Endodermal cell (in vitro differentiated cells): ENCODE results near the gene TP53. TPM values are rescaled to one million over a fixed set of nuclear protein-coding genes. Genes with fewer than 3 reads are reported as not detected.

ENCODE experiments used
- DNase-seq: peaks from one replicate; pipeline ENCODE4 v3.0.0-alpha.2; 2017
- H3K27ac ChIP-seq: 2 replicates; pipeline ENCODE4 v1.5.1; 2013; ENCODE audit warnings: mild to moderate bottlenecking, low read depth, low read length, moderate library complexity
- H3K27me3 ChIP-seq: 2 replicates; pipeline ENCODE4 v1.6.1; 2013; ENCODE audit warnings: mild to moderate bottlenecking, low read length, moderate library complexity; ENCODE audit not compliant: insufficient read depth, control insufficient read depth, poor library complexity, severe bottlenecking
- H3K36me3 ChIP-seq: 2 replicates; pipeline ENCODE4 v1.7.0; 2013; ENCODE audit warnings: mild to moderate bottlenecking, low read length, moderate library complexity; ENCODE audit not compliant: control insufficient read depth, insufficient read depth
- H3K4me1 ChIP-seq: one replicate; pipeline ENCODE4 v1.7.0; 2013; ENCODE audit warnings: low read length; ENCODE audit not compliant: control insufficient read depth, insufficient read depth
- H3K4me3 ChIP-seq: 2 replicates; pipeline ENCODE4 v1.5.1; 2013; ENCODE audit warnings: mild to moderate bottlenecking, low read length, moderate library complexity
- H3K9ac ChIP-seq: 2 replicates; pipeline ENCODE4 v1.6.1; 2013; ENCODE audit warnings: mild to moderate bottlenecking, low read length, moderate library complexity; ENCODE audit not compliant: poor library complexity, severe bottlenecking; ENCODE audit errors: extremely low read depth
- H3K9me3 ChIP-seq: 2 replicates; pipeline ENCODE4 v1.6.1; 2013; ENCODE audit warnings: mild to moderate bottlenecking, low read length, moderate library complexity; ENCODE audit not compliant: control insufficient read depth
- H3K27ac Mint-ChIP-seq: 2 replicates; pipeline ENCODE4 v1.8.0; 2020; ENCODE audit warnings: mixed read lengths
- H3K27me3 Mint-ChIP-seq: 2 replicates; pipeline ENCODE4 v1.8.0; 2021; ENCODE audit warnings: mild to moderate bottlenecking, mixed read lengths; ENCODE audit not compliant: insufficient read depth
- H3K36me3 Mint-ChIP-seq: 2 replicates; pipeline ENCODE4 v1.8.0; 2020; ENCODE audit warnings: low read depth, mixed read lengths
- H3K4me1 Mint-ChIP-seq: 2 replicates; pipeline ENCODE4 v1.8.0; 2020; ENCODE audit warnings: mixed read lengths
- H3K4me3 Mint-ChIP-seq: 2 replicates; pipeline ENCODE4 v1.8.0; 2020; ENCODE audit warnings: mild to moderate bottlenecking, moderate library complexity, mixed read lengths
- H3K9me3 Mint-ChIP-seq: 2 replicates; pipeline ENCODE4 v1.8.0; 2020; ENCODE audit warnings: mild to moderate bottlenecking, mixed read lengths
- CTCF ChIP-seq: fragments of 200-600 bp; sonication (generic); conservative IDR thresholded peaks from 2 replicates; pipeline ENCODE4 v1.5.0; 2021; ENCODE audit warnings: antibody characterized with exemption, mild to moderate bottlenecking
- WGBS, 2 experiments: methylation state at CpG; one replicate each; pipeline versions ENCODE4 v1.1.5 to v1.1.7; 2013; ENCODE audit warnings: missing lambda C conversion rate in 2 of 2, mixed read lengths in 1 of 2; ENCODE audit not compliant: insufficient coverage in 1 of 2, insufficient read length in 1 of 2; 5-methylcytosine and 5-hydroxymethylcytosine counted together
- total RNA-seq, 2 donors: library from RNA; stranded (reverse); fragmentation: NEBNext Ultra II Directional in 1 of 2; extraction: Animal tissue kit (Norgen Biotek cat#: 25700) in 1 of 2; gene quantifications; 2 replicates in 1 of 2; 3 replicates in 1 of 2; pipeline ENCODE4 v1.2.1, GENCODE V29; 2021

Gene TP53
- total RNA-seq, 2 donors from 2014 or later = 113 to 130 TPM

- H3K36me3 Mint-ChIP-seq = no peaks in the 10 kb centered on the region
- DNase-seq = peak; percentile 5
- Histone ChIP-seq H3K36me3 (no peaks in the 10 kb centered on the region), H3K9me3 (no peaks in the 10 kb centered on the region), H3K9ac (no peak overlapping the region), H3K4me3 (no peak overlapping the region), H3K4me1 (no peaks in the 10 kb centered on the region), H3K27ac (no peak overlapping the region), H3K27me3 (no peaks in the 10 kb centered on the region)
- no peaks in the 10 kb centered on the region for H3K9me3 Mint-ChIP-seq
- H3K27ac Mint-ChIP-seq = no peak overlapping the region
- peaks cover 9% of the 10 kb centered on the region for H3K27me3 Mint-ChIP-seq
- H3K4me3 Mint-ChIP-seq = no peak overlapping the region
- TF ChIP-seq CTCF = no peak
- no peaks in the 10 kb centered on the region for H3K4me1 Mint-ChIP-seq
- 94 to 100% methylated on average over 3 of the region's 3 CpGs for WGBS, 2 experiments
These were observed 40.6 kb upstream of the TP53 start for GRCh38 chr17:7727886-7728285.

DNA sequence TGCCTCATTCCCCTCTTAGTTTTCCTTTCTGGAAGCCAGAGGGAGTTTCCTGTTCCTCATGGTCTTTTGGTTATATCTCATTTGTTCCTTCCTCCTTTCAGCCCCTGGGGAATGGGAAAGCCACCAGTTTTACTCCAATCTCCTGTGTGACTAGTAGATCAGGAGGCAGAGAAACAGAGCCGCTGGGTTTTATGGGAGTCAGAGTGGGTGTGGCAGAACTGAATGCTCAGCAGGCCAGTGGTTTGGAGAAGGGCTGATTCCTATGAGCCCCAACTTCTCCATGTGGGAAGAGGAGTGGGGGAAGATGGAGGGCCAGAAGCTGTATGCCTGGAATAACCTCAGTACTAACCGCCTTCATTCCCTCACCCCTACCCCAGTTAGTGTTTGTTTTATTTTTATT is 34.3 kb upstream of the TP53 start:
- Mint-ChIP-seq H3K27ac (no peak overlapping the region), H3K4me1 (peaks cover 11% of the 10 kb centered on the region), H3K36me3 (no peaks in the 10 kb centered on the region), H3K4me3 (no peak overlapping the region), H3K27me3 (peaks cover 35% of the 10 kb centered on the region), H3K9me3 (no peaks in the 10 kb centered on the region)
- Histone ChIP-seq H3K4me1 (peaks cover 2% of the 10 kb centered on the region), H3K27ac (no peak overlapping the region), H3K36me3 (no peaks in the 10 kb centered on the region), H3K4me3 (no peak overlapping the region), H3K27me3 (peaks cover 25% of the 10 kb centered on the region), H3K9ac (no peak overlapping the region), H3K9me3 (no peaks in the 10 kb centered on the region)
- no peak for DNase-seq
- WGBS, 2 experiments = 90% methylated on average over 1 of the region's 2 CpGs; no CpG with 5 or more reads in 1 of the 2 experiments
- no peak for TF ChIP-seq CTCF

GRCh38 chr17:7720125-7720524 is 32.8 kb upstream of the TP53 start:
- H3K27ac Mint-ChIP-seq = no peak overlapping the region

More at GRCh38 chr17:7720125-7720524, 32.8 kb upstream of the TP53 start:
- H3K9me3 Mint-ChIP-seq = no peaks in the 10 kb centered on the region
- Histone ChIP-seq H3K9me3 (no peaks in the 10 kb centered on the region), H3K4me3 (no peak overlapping the region), H3K4me1 (peaks cover 2% of the 10 kb centered on the region), H3K9ac (no peak overlapping the region), H3K27me3 (peaks cover 25% of the 10 kb centered on the region), H3K27ac (no peak overlapping the region), H3K36me3 (no peaks in the 10 kb centered on the region)
- H3K36me3 Mint-ChIP-seq = no peaks in the 10 kb centered on the region
- 77 to 78% methylated on average over 3 to 4 of the region's 4 CpGs for WGBS, 2 experiments
- no peak overlapping the region for H3K4me3 Mint-ChIP-seq
- no peak for DNase-seq
- TF ChIP-seq CTCF = no peak
- peaks cover 37% of the 10 kb centered on the region for H3K27me3 Mint-ChIP-seq
- peaks cover 26% of the 10 kb centered on the region for H3K4me1 Mint-ChIP-seq
